Epidermal melanocyte (primary cell): ENCODE data around the gene ZNF580.

Source experiments
- DNase-seq: peaks from one replicate; pipeline ENCODE4 v3.0.0; 2011; ENCODE audit warnings: low spot score; ENCODE audit not compliant: insufficient read length

ZNF580 gene

GRCh38 chr19:55690769-55691545 is 50.2 kb downstream of the ZNF580 start:
- DNase-seq = no peak

- DNase-seq = no peak
Observed at GRCh38 chr19:55691561-55692481, 51.0 kb downstream of the ZNF580 start.

- no peak for DNase-seq
Observed at GRCh38 chr19:55692681-55693081, 51.9 kb downstream of the ZNF580 start.
